Left colon (tissue), 2 donors: ENCODE data around the gene RASL11A. TPM values are rescaled to one million over a fixed set of nuclear protein-coding genes. Genes with fewer than 3 reads are reported as not detected.
"Not testable (repeated sequence)": the region's sequence is repeated elsewhere in the genome, so short reads cannot be mapped to it uniquely, and the experiment has no call there.

Source experiments
- ATAC-seq: fragments of 200-7000 bp; cut with Tn5 transposase; one replicate; pipeline ENCODE4 v1.9.1; 2020; ENCODE audit warnings: mild to moderate bottlenecking, moderate library complexity
- DNase-seq, 2 donors: peaks; one replicate each; pipeline ENCODE4 v3.0.0-alpha.2; 2020
- intact Hi-C, 2 donors: fragments of 100-400 bp; cut with DNase I in 1 of 2; cut with micrococcal nuclease in 1 of 2; formaldehyde crosslinking; loops; one replicate each; pipeline versions ENCODE4 v1.11.2 to v1.14.0; 2022; cut with DNase I, micrococcal nuclease
- total RNA-seq, 2 donors: library from RNA; stranded (reverse); fragmentation: NEBNext Ultra II Directional; extraction: Animal tissue kit (Norgen Biotek cat#: 25700); gene quantifications; one replicate each; pipeline ENCODE4 v1.2.1, GENCODE V29; 2021
- donor health status: DM: no; HTN: no; CAD: no.
- donor health status: DM: yes; HTN: yes; CAD: no.

Gene RASL11A
- total RNA-seq, 2 donors from 2014 or later: 35.4 to 67.5 TPM

DNA sequence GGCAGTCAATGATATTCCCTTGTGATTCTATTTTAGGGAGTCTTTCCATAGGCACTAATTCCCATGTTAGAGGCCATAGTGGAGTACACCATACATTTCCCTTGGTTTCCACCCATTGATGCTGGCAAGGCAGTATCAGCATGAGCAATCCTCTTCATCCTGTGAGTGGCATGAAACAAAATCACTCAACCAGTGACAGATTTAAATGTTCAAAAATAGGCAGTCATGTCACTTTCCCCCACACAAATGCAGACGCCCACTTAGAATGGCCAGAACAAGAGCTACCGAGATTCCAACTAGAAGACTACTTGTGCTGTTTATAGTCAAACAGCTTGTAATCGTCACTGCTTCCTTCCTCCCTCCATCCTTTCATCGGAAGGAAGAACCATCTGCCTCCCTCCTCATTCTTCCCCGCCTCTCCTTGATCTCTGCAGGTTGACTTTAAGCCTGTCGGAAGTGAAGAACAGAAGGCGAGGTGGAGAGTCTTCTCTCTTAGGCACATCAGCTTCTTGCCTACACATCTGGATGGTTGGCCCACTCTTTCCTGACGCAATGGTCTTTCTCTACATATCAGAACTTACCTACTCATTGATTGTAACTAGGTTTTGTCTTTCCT is 22.6 kb downstream of the RASL11A start:
- ATAC-seq (no peak), DNase-seq (no peak)
- intact Hi-C loops: no loop called here

DNA sequence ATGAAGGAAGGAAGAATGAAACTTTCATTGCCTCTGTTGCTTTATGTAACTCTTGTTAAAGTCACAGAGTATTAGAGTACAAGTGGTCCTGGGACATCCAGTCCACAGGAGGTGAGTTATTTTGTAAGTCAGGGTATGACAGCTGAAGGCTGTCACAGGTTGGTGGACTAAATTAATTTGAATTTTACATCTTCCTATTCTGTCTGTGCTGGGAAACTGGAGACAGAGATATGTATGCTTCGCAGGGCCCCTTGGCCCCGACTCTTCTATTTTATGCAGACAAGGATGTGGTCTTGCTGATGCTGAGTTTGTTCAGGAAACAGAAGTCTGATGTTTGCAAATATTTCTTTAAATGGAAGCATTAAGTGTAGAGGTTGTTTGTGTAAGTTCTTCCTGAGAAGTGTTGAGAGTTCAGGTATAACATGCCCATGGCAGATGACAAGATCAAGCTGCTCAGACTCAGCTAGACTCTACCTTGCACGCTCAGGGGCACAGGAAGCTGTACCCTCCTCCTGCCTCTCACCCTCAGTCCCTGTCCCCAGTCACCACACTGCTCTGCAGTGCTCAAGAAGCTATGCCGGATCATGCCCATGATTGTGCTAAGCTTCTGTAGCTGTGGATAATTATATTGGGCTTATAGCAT is 23.4 kb downstream of the RASL11A start:
- ATAC-seq (no peak), DNase-seq (no peak)
- intact Hi-C loops: no loop called here

DNA sequence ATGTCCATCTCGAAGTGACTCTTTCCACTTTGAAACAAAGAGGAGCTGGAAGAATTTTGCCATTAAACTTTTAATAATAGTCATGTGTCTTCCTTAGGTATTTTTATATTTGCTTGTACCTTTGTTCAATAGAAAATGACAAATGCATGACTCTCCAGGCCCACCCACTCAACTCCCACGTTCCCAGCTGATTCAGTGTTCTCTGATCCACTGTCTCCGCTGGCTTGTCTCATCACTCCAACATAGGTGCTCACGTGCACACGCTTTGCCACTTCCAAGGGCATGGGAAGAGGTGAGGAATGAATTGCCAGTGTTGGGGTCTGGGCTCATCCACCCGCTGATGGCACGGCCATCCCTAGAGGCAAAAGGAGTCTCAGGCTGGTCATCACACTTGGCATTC is 24.5 kb downstream of the RASL11A start:
- ATAC-seq (no peak), DNase-seq (no peak)
- intact Hi-C loops: no loop called here

DNA sequence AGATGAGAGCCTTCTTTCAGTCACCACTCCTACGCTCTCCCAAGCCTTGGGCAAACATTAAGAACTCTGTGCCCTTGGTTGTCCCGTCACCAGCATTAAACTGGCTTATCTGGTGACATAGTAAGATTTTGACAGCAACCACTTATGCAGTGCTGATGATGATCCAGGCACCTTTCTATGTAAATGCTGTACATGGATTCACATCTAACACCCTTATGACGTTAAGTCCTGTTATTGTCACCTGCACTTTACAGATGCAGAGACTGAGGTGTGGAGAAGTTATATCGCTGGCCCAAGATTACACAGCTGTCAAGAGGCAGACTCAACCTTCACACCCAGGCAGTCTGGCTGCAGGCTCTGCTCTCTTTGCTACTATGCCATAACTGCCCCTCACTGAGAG is 25.0 kb downstream of the RASL11A start:
- ATAC-seq (no peak), DNase-seq (no peak)
- intact Hi-C loops: no loop called here

DNA sequence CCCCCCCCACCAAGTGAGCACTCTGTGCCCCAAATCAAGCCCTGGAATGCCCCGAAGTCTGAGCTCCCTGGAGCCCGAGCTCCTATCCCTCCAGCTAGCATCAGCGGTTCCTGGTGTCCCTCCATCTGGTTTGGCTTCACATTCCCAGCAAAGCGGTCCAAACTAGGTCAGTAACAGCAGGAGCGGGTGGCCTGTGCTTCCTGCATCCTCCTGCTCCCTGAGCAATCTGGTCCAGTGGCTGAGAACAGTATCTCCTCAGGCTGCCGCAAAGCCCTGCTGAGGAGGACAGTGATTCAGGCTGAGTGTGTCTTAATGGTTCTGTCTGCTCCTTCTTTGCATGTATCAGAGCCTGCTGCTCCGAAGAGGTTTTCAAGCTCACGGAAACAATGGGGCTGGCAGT is 25.9 kb downstream of the RASL11A start:
- ATAC-seq (no peak), DNase-seq (no peak)
- intact Hi-C loops: no loop called here

DNA sequence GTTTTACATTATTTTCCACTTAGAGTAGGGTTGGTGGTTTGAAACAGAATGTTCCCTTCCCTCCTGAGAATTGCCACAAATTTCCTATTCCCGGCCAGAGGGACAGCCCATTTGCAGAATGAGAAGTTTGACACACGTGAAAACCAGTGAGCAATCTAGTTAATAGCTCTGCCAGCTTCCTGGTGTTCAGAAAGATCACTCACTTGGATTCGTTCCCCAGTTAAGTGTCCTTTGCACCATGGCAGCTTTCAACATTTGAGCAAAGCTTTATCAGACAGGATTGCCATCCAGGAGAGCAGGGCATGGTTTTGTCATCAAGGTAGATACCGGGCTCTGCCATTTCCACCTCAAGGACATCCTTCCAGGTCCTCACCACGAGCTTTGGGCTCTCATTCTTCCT is 28.2 kb downstream of the RASL11A start:
- intact Hi-C loops: no loop called here
- no peak for DNase-seq
- peak; percentile 81 for ATAC-seq

DNA sequence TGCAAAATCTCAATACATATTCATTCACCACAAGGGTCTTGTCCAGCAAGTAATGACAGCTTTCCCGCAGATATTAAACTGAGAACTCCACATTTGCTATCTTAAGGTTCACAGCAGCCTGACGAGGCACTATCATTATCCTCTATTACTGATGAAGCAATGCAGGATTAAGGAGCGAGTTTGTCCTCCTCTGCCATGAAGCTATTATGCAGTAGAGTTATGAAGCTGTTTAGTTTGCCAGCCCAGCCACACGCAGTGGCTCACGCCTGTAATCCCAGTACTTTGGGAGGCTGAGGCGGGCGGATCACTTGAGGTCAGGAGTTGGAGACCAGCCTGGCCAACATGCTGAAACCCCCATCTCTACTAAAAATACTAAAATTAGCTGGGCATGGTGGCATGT is 29.8 kb downstream of the RASL11A start:
- DNase-seq, intact Hi-C loops, ATAC-seq: not testable (repeated sequence)

DNA sequence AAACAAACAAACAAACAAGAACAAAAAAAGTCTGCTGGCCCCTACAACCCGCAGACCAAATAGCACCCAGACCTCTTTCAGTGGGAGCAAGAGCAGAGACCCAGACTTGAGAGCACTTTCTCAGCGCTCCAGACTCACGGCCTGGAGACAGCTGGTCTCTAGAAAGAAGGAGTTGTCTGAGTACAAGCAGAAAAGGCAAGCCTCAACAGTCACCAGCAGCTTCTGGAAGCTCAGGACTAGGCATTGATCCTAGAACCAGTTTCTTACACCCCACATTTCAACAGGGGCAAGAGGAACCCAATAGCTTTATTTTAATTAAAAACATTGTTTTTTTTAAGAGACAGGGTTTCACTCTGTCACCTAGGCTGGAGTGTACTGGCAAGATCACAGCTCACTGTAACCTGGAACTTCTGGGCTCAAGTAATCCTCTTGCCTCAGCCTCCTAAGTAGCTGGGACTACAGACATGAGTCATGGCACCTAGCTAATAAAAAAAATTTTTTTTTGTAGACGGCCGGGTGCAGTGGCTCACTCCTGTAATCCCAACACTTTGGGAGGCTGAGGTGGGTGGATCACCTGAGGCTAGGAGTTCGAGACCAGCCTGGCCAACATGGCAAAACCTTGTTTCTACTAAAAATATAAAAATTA is 30.4 kb downstream of the RASL11A start:
- ATAC-seq (no peak), DNase-seq (no peak)
- intact Hi-C loops: no loop called here

DNA sequence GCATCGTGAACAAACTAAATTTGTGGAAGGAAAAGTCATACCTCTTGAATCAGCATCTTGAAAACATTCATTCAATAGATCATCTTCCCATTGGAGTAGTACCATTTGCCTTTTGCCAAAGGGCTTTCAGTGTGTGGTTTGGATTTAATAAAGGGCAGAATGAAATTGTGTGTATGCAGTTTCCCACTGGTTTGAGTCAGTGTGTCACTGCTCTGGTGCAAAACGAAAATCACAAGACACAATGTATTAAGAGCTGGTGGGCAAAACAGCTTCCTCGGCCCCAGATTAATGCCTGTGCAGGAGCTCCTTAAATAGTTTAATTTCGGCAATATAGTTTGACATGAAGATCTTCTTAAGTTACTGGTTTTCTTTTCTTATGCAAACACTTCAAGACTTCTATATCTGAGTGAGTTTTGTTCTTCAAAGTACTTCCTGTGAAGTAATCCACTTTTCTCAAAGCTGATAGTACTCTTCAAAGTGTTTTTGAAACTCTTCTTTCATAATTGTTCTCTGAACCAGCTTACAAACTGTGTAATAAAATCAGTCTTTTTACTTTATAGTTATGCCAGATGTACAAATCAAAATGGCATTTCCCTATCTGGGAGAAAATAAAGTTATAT is 32.1 kb downstream of the RASL11A start:
- ATAC-seq: no peak
- no peak for DNase-seq
- intact Hi-C loops: no loop called here

DNA sequence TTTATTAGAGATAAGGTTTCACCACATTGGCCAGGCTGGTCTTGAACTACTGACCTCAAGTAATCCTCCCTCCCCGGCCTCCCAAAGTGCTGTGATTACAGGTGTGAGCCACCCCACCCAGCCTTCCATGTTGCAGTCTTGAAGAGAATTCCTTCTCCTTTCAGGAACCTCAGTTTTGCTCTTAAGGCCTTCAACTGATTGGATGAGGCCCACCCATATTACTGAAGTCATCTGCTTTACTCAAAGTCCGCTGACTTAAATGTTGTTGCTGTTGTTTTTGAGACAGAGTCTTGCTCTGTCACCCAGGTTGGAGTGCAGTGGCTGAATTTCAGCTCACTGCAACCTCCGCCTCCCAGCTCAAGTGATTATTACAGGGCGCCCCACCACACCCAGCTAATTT is 33.5 kb downstream of the RASL11A start:
- DNase-seq: no peak
- intact Hi-C loops: no loop called here
- ATAC-seq: no peak

DNA sequence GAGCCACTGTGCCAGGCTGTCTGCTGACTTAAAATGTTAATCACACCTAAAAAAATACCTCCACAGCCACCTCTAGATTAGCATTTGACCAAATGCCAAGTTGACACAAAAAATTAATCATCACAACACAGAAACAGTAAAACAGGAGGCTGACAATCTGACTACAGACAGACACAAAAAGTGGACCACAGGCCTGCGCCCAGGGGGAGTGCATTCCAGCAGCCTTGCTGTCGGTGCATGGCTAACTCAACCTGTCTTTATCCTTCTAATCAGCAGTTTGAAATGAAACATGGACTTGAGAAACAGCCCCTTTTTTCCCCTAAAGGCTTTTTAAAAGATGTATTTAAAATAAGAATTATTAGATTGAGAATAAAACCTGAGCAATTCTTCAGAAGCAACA is 34.0 kb downstream of the RASL11A start:
- ATAC-seq: no peak
- no peak for DNase-seq
- intact Hi-C loops: no loop called here

DNA sequence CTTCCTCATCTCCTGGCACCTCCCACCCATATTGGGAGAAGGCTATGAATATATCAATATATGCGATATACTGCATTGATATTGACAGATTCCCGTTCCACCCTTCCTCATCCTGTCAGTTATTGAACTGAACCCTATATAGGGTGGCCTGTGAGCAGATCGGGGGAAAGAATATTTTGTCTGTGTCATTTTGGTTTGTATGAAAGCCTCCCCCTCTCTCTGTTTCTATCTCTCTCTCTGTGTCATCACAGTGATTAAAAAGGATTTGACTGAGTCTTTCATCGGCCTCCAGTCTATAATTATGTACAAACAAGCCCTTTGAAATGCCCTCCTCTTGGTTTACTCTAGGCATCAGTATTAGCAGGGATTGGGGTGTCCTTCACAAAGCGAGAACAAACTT is 35.7 kb downstream of the RASL11A start:
- DNase-seq: no peak
- intact Hi-C loops: no loop called here
- ATAC-seq: no peak

DNA sequence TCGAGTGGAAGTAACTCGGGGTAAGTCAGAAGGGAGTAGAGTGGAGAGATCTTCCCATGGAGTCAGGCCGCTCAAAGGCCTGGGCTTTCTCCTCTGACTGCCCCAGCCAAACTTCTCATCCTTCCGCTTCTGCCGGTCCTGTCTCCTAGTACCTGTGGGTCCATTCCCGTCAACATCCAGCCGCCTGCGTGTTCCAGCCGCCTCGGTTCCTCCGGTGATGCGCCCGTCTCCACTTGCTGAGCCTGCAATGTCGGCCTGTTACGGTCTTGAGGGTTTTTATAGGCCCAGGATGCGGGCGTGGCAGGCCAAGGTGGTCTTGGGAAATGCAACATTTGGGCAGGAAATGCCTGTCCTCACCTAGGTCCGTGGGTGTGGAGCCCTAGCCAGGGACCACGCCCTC is 38.3 kb downstream of the RASL11A start:
- ATAC-seq (no peak), DNase-seq (no peak)
- intact Hi-C loops: no loop called here

DNA sequence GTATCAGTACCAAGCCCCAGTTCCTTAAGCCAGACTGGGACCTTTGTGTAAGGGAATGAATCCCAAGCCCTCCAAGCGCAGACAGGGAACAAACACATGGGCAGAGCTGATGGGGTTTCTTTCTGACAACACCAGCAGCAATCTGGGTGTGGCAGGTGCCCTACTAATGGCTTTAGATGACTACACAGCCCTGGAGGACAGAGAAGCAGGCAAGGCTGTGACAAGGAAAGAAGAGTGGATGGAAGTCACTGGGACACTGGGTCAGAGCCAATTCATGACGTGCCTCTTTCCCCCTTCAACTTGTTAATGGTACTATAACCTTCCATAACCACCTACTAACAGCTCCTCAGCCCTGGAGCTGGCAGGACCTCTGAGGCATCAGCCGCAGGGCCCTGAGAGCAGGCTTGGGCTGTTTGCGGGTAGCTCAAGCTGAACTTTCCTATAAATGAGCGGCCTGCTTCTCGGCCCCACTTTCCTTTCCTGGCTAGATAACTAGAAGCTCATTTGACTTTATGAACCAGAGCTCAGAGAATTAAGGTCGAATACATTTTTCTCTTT is 38.9 kb downstream of the RASL11A start:
- ATAC-seq (no peak), DNase-seq (no peak)
- intact Hi-C loops: no loop called here

DNA sequence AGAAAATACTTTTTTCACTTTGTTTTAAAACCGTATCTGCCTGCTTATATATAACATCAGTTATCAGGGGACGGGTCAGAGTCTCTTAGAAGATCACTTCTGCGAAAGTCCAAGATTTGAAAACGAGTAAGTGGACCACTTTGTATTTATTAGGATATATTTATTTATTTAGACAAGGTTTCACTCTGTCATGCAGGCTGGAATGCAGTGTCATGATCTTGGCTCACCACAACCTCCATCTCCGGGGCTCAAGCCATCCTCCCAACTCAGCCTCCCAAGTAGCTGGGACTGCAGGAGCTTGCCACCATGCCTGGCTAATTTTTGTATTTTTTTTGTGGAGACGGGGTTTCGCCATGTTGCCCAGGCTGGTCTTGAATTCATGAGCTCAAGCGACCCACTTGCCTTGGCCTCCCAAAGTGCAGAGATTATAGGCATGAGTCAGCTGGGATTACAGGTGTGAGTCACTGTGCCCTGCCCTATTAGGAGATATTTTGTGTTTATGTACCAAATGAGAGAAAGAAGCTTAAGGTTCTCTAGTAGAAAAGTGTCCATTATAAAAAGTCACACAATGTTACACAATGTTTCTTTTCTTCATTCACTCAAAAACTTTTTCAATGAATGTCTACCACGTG is 39.5 kb downstream of the RASL11A start:
- DNase-seq (no peak), ATAC-seq (no peak)
- intact Hi-C loops: no loop called here

DNA sequence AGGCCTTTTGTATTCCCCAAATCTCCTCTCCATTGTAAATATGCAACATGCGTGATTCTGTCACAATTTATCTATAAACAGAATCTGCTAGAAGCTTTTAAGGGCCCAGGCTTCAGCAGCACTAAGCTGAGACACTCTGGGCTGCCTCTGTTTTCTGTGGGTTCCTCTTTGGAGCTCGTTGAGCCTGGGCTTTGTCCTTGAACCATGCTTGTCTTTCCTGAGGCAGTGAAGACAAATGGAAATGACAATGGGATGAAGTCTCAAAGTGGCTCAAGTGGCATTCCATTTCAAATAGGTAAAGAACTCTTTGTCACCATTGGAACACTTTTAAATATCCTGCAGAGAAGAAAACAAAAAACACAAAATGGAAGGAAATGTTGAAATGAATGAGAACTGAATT is 40.3 kb downstream of the RASL11A start:
- no peak for DNase-seq
- intact Hi-C loops: no loop called here
- ATAC-seq: no peak

DNA sequence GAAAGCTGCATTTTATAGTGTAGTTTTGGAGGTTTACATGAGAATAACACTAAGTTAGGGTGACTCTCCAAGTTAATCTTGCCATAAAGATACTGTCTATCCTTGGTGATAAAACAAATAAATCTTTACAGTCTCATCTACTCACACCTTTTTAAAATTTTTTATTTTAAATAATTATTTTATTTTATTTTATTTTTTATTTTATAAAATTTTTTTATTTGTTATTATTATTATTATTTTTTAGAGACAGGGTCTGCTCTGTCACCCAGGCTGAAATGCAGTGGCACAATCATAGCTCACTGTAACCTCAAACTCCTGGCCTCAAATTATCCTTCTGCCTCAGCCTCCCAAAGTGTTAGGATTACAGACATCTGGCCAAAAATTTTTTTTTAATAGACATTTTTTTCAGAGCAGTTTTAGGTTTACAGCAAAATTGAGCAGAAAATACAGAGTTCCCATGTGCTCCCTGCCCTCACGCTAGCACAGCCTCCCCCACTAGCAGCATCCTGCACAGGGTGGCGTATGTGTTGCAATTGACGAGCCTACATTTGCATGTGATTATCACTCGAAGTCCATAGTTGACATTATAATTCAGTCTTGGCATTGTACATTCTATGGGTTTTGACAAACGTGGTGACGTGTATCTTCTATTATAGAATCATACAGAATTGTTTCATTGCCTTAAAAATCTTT is 41.0 kb downstream of the RASL11A start:
- DNase-seq: no peak
- intact Hi-C loops: no loop called here
- ATAC-seq: no peak

DNA sequence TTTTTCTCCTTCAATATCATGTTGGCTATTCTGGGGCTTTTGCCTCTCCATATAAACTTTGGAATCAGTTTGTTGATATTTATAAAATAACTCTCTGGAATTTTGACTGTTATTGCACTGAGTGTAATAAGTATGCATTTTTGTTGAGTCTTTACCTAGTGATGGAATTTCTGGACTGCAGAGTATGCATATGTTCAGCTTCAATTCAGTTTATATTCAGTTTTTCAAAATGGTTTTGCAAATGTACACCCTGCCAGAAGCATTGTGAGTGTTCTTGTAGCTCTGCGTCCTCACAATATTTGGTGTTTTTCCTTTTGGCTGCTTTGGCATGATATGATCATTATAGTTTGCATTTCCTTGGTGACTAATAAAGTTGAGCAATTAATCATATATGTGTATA is 43.1 kb downstream of the RASL11A start:
- intact Hi-C loops: no loop called here
- no peak for DNase-seq
- ATAC-seq: no peak

DNA sequence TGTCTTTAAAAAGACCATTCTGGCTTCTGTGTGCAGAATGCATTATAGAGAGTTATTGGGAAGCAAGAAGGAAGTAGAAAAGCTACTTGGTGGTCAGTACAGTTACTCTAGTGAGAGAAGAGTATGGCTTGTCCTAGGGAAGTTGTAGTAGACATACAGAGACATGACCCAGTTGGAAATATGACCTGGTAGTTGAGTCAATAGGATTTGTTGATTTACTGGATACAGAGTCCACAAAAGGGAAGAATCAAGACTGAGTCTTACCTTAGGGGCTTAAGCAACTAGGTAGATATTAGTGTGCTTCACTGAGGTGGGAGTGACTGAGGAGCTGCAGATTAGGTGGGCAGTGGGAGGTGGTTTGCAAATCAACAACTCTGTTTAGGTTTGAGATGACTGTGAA is 48.8 kb downstream of the RASL11A start:
- intact Hi-C loops: no loop called here
- ATAC-seq: no peak
- no peak for DNase-seq
